Dendritic cell treated with granulocyte-macrophage colony-stimulating factor and Interleukin-4, amounts not matched to agents 40 ng/mL and 50 ng/mL, for 4 days (primary cell): ENCODE measurements around the gene VANGL1.

Source experiments
- H3K27ac Mint-ChIP-seq: one replicate; pipeline ENCODE4 v1.8.0; 2022; ENCODE audit warnings: mild to moderate bottlenecking, mixed read lengths
- H3K27me3 Mint-ChIP-seq: one replicate; pipeline ENCODE4 v1.8.0; 2022; ENCODE audit warnings: mild to moderate bottlenecking, mixed read lengths
- H3K36me3 Mint-ChIP-seq: one replicate; pipeline ENCODE4 v1.8.0; 2022; ENCODE audit warnings: low read depth, mixed read lengths
- H3K4me1 Mint-ChIP-seq: one replicate; pipeline ENCODE4 v1.8.0; 2022; ENCODE audit warnings: low read depth, mixed read lengths
- H3K4me3 Mint-ChIP-seq: one replicate; pipeline ENCODE4 v1.8.0; 2022; ENCODE audit warnings: mild to moderate bottlenecking, moderate library complexity, mixed read lengths
- H3K9me3 Mint-ChIP-seq: one replicate; pipeline ENCODE4 v1.8.0; 2022; ENCODE audit warnings: mixed read lengths
- intact Hi-C: fragments of 100-400 bp; cut with micrococcal nuclease; formaldehyde crosslinking; loops from one replicate; pipeline ENCODE4 v1.15.0; 2022

VANGL1 gene

DNA sequence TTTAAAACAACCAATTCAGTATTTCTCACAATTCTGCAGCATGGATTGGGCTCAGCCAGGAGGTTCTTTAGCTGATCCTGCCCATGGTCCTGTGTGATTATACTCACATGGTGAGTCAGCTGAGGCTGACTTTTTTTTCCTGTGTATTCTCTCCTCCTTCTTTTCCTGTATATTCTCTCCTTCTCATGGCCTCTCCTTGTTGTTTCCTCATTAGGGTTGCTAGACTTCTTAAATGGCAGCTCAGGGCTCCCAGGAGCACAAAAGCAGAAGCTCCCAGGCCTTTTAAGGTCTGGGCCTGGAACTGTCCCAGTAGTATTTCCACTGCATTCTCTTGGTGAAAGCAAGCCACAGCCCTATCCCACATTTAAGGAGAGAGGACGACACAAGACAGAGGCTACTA, 26.8 kb downstream of the VANGL1 start:
- Mint-ChIP-seq H3K9me3 (peaks cover 9% of the 10 kb centered on the region), H3K36me3 (peaks cover 12% of the 10 kb centered on the region), H3K4me1 (no peaks in the 10 kb centered on the region), H3K27ac (no peak overlapping the region), H3K4me3 (no peak overlapping the region), H3K27me3 (no peaks in the 10 kb centered on the region)
- intact Hi-C loops = no loop called here

DNA sequence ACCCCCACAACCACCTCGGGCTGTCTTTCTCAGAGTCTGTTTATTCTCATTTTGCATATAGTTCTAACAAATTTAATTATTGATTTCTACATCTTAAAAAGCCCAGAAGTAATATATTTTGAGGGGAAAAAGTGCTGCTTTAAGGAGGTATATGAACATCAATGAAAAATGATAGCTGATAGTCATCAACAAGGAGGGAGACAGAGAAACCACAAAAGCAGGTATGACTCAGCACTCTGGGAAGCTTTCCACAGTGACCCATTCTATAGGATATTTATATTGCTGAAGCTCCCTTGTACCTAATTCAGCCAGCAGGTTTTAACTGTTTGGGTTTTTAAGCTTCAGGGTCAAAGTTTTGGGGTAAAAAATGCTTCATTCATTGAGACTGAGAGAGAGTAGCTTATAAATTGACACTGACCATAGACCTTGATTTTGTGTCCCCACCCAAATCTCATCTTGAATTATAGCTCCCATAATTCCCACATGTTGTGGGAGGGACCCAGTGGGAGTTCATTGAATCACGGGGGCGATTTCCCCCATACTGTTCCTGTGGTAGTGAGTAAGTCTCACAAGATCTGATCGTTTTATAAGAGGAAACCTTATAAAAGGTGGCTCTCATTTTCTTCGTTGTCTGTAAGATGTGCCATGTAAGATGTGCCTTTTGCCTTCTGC, 27.4 kb downstream of the VANGL1 start:
- intact Hi-C loops = no loop called here
- no peak overlapping the region for H3K4me3 Mint-ChIP-seq

DNA sequence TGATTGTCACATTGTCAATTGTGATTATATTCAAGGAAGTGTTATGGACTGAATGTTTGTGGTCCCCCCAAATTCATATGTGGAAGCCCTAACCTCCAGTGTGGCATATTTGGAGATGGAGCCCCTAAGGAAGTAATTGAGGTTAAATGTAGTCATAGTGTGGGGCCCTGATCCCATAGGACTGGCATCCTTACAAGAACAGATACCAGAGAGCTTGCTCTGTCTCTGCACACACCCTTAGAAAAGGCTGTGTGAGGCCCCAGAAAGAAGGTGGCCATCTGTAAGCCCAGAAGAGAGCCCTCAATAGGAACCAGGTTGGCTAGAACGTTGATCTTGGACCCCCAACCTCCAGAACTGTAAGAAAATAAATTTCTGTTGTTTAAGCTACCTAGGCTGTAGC, 28.1 kb downstream of the VANGL1 start:
- Mint-ChIP-seq H3K4me1 (no peaks in the 10 kb centered on the region), H3K36me3 (no peaks in the 10 kb centered on the region), H3K9me3 (peaks cover 9% of the 10 kb centered on the region), H3K27ac (no peak overlapping the region), H3K27me3 (no peaks in the 10 kb centered on the region), H3K4me3 (no peak overlapping the region)
- intact Hi-C loops = no loop called here

More for the DNA sequence above, 27.4 kb downstream of the VANGL1 start:
- Mint-ChIP-seq H3K4me1 (no peaks in the 10 kb centered on the region), H3K9me3 (peaks cover 9% of the 10 kb centered on the region), H3K27ac (no peak overlapping the region), H3K27me3 (no peaks in the 10 kb centered on the region), H3K36me3 (peaks cover 6% of the 10 kb centered on the region)

DNA sequence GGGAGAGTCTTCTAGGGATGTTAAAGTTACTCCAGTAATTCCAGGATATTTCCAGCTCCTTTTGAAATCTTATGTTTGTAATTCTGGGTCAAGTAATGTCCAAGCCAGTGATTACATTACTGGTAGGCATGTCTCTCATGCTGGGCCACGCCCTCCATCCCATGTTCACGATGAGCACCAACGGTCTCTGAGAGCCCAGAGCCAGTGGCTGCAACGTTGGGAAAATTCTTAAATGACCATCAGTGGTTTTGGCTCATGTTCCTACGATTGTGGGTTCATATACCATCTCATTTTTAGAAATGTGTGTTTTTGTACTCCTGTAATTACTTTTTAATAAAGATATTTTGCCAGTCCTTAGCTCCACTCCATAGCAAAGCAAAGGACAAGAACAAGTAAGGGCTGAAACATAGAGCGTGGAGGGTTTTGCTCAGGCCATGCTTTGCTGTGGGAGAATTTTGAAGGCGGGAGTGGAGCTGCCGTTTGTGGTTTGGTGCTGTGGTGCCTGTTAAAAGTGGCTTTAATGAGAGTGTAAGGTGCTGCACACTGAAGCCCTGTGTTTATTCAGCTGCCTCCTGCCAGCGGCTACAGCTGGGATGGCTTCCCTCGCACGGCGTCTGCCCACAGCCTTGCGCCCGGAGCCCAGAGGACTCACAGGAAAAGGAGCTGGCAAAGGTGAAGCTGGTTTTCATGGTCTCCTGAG, 28.9 kb downstream of the VANGL1 start:
- Mint-ChIP-seq H3K27ac (no peak overlapping the region), H3K4me3 (no peak overlapping the region), H3K4me1 (no peaks in the 10 kb centered on the region), H3K27me3 (no peaks in the 10 kb centered on the region), H3K9me3 (peaks cover 9% of the 10 kb centered on the region), H3K36me3 (no peaks in the 10 kb centered on the region)
- intact Hi-C loops = no loop called here

DNA sequence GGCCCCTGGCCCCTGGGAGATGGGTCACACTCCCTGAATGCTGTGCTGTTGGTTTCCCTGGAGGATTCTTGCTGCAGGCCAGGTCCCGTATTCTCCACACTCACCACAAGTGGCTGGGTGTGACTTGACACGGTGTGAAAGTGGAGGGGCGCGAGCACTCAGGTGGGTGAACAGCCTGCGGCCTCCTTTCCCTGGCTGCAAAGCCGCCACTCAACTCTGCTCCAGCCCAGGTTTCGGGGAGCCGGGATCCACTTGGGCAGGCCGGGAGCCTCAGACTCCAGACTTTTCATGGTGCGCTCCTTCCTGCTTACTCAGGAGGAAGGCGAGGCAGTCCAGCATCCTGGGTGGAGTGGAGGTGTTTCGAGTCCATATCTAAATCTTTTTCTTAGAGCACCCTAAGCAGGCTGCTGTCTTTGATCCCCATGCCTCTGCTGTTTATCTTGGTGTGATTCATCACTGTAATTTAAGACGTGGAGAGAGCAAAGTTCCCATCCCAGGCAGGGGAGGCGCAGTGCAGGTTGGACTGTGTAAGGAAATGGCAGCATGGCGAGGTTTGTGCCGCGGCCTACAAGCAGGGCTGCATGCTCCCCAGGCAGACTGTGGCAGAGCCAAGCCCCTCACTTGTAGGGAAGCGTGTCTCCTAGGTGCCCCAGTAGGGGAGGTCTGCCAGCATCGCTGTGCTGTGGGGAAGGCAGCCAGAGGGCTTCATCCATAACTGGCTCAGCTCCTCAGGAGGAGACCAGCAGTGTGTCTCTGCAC, 29.6 kb downstream of the VANGL1 start:
- no peaks in the 10 kb centered on the region for H3K27me3 Mint-ChIP-seq
- H3K9me3 Mint-ChIP-seq = peaks cover 9% of the 10 kb centered on the region
- intact Hi-C loops = no loop called here
- no peak overlapping the region for H3K4me3 Mint-ChIP-seq
- no peaks in the 10 kb centered on the region for H3K4me1 Mint-ChIP-seq
- H3K36me3 Mint-ChIP-seq = no peaks in the 10 kb centered on the region
- no peak overlapping the region for H3K27ac Mint-ChIP-seq

DNA sequence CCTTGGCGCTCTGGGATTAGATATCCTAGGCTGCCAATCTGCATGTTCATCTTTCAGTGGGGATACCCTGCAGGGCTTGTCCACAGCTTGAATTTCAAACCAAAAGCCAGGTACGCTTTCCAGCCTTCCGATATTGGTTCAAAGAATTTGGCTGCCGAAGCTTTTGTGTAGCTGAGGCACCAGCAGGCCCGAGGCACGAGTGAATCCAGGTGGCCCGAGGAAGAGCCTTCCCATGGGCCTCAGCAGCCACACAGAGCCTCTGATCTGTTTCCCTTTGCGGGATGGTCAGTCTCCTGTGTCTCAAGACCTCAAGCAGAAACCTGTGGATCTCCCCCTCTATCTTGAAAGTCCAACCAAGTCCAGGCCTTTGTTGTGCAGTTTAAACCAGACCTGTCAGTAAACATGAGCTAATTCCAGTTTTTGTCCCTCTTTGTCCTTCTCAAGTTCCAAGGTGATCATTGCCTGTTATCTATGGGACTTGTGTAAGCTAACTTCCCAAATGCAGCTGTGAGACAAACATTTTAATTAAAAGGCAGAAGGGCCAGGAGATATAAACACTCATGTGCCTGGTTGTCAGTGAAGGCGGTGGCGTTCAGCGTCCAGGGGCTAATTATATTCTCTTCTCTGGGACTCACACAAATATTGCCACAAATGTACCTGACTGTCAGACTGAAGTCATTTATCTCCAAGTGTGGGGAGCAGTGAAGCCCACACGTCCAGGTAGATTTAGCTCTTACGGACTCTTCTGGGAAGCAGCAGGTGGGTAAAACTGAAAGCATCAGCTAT, 30.6 kb downstream of the VANGL1 start:
- no peaks in the 10 kb centered on the region for H3K36me3 Mint-ChIP-seq
- no peak overlapping the region for H3K27ac Mint-ChIP-seq
- intact Hi-C loops = no loop called here
- no peaks in the 10 kb centered on the region for H3K4me1 Mint-ChIP-seq
- no peak overlapping the region for H3K4me3 Mint-ChIP-seq
- peaks cover 9% of the 10 kb centered on the region for H3K9me3 Mint-ChIP-seq
- no peaks in the 10 kb centered on the region for H3K27me3 Mint-ChIP-seq

DNA sequence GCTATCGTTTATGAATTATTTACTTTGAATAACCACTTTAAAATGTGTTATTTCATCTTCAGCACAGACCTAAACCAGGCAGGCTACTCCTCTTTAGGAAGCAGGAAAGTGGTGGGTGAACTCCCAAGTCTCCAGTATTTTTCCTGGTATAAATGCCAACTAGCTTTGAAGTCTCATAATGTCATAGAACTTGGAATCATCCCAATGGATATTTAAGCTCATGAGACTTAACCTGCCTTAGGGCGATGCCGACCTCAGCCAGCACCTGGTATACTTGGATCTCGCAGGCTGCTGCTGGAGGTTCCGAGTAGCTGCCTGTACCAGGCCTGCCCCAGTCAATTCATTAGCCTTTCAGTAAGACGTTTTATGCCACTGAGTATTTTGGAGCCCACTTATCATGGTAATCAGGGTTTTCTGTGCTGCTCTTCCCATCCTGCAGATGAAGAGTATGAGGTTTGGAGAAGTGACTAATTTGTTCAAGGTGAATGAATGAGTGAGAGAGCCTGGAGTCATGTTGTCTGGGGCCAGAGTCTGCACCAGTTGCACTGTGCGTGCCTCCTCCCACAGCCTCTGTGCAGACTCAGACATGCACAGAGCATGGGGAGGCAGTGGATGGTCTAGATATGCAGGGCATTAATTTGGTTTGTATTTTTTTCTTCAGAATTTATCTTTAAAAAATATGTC, 34.9 kb downstream of the VANGL1 start:
- no peak overlapping the region for H3K27ac Mint-ChIP-seq
- H3K27me3 Mint-ChIP-seq = no peaks in the 10 kb centered on the region
- H3K36me3 Mint-ChIP-seq = no peaks in the 10 kb centered on the region
- intact Hi-C loops = no loop called here
- no peaks in the 10 kb centered on the region for H3K9me3 Mint-ChIP-seq
- no peaks in the 10 kb centered on the region for H3K4me1 Mint-ChIP-seq
- no peak overlapping the region for H3K4me3 Mint-ChIP-seq

DNA sequence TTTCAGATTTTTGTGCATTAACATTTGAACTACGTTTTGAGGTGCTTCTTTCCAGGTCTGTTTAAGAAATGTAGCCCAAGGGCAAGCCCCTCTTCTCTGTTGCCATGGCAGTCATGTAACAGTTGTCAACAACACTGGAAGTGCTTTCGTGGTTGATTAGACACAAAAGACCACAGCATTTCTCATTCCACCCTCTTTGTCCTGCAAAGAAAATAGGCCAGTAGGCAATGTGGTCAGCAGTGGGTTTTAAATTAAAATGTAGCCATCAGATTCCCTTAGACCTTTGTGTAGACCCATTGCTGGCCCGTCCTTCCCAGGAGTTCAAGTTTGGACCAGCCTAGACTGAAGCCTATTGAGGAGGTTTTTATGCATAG, 35.4 kb downstream of the VANGL1 start:
- intact Hi-C loops = no loop called here
- Mint-ChIP-seq H3K27ac (no peak overlapping the region), H3K36me3 (no peaks in the 10 kb centered on the region), H3K4me1 (no peaks in the 10 kb centered on the region), H3K27me3 (no peaks in the 10 kb centered on the region), H3K9me3 (no peaks in the 10 kb centered on the region), H3K4me3 (no peak overlapping the region)

DNA sequence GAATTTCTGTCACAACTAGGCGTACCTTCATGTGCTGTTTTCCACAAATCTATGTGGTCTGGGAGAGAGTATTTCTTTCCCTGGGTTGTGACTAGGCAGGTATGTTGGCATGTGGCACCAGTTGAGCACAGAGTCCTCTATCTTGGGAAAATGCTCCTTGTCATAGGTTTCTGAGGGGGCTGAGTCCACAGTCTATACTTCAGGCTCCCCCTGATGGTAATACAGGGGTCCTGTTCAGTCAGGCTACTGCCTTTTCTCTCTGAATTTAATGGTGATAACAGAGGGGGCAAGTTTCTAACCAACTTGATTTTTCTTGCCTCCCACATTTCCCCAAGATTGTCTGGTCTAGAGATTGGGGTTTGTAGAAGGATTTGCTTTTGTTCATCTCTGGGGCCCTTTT, 35.8 kb downstream of the VANGL1 start:
- Mint-ChIP-seq H3K27ac (no peak overlapping the region), H3K4me1 (no peaks in the 10 kb centered on the region), H3K9me3 (no peaks in the 10 kb centered on the region), H3K4me3 (no peak overlapping the region), H3K36me3 (no peaks in the 10 kb centered on the region), H3K27me3 (no peaks in the 10 kb centered on the region)
- intact Hi-C loops = no loop called here

DNA sequence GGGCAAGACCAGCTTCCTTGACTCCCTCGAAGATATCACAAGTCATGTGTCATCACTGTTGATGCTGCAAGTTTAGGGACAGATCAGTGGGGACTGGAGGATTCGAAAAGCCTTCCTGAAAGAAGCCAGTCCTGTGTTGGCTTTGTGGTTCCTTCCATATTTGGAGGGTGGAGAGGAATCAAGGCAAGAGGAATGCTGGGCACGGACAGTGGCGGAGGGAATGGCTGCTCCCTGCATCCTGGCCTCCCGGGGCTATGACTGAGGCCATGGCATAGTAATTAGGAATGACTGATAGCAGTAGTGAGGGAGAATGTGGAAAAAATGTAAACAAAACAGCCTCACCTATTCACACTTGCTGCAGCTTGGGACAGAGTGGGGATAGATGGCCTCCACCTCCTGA, 36.4 kb downstream of the VANGL1 start:
- intact Hi-C loops = no loop called here
- H3K4me1 Mint-ChIP-seq = no peaks in the 10 kb centered on the region
- no peaks in the 10 kb centered on the region for H3K27me3 Mint-ChIP-seq
- no peaks in the 10 kb centered on the region for H3K9me3 Mint-ChIP-seq
- H3K4me3 Mint-ChIP-seq = no peak overlapping the region
- no peak overlapping the region for H3K27ac Mint-ChIP-seq
- H3K36me3 Mint-ChIP-seq = no peaks in the 10 kb centered on the region

DNA sequence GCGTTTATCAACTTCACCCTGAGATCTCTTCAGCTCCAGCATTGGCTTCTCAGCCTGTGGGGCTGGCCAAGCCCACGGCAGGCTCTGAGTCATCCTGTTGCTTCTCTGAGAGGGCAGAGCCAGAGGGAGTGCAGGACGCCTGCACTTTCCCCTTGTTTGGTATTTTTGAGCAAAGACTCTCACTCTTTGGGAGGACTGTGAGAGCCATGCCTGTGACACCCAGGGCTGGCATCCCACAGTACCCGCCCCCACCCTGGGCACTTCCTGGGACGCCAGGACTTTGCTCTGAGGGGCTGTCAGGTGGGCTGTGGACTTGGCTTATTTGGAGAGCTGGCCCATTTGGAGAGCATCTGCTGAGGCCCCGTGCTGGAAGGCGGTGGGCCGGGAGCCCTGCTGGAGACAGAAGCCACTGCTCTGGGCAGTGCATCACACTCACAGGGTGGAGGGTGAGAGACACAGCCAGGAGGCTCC, 37.4 kb downstream of the VANGL1 start:
- intact Hi-C loops = no loop called here
- H3K4me3 Mint-ChIP-seq = no peak overlapping the region
- no peak overlapping the region for H3K27ac Mint-ChIP-seq
- no peaks in the 10 kb centered on the region for H3K4me1 Mint-ChIP-seq
- no peaks in the 10 kb centered on the region for H3K9me3 Mint-ChIP-seq
- H3K36me3 Mint-ChIP-seq = no peaks in the 10 kb centered on the region
- no peaks in the 10 kb centered on the region for H3K27me3 Mint-ChIP-seq

DNA sequence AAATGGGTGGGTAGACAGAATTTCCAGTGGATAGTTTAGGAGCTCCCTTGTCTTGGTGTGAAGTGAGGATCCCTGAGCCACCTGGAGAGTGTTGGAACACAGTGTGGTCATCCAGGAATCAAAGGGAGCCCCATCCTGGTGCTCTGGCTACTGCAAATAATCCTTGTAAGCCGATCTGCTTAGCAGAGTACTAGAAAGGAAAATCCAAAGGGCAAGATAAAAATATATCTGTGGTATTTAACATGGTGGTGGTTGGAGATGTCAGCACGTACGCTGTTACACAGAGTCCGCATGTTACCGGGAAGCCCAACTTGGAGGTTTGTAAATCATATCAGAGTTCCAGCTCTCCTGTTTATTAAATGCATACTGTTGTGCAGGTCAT, 39.0 kb downstream of the VANGL1 start:
- no peaks in the 10 kb centered on the region for H3K27me3 Mint-ChIP-seq
- H3K36me3 Mint-ChIP-seq = no peaks in the 10 kb centered on the region
- no peak overlapping the region for H3K4me3 Mint-ChIP-seq
- H3K4me1 Mint-ChIP-seq = no peaks in the 10 kb centered on the region
- intact Hi-C loops = no loop called here
- no peak overlapping the region for H3K27ac Mint-ChIP-seq
- no peaks in the 10 kb centered on the region for H3K9me3 Mint-ChIP-seq

DNA sequence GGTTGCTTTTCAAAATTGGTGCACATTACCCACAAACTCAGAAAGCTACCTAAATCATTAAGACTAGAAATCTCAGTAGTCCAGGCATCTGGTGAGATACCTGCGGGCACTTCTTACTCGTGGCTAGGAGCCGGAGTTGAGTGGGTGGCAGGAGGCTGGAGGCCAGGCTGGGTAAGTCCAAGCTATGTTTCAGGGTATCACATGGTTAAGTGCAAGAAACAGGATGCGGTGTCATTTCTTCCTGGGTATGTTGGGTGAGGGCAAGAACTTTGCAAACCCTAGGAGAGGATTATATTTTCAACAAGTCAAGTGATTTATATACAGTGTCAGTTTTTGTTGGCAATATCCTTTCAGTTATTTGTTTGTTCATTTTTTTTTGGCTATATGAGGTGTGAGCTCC, 41.0 kb downstream of the VANGL1 start:
- Mint-ChIP-seq H3K9me3 (no peaks in the 10 kb centered on the region), H3K27ac (no peak overlapping the region), H3K27me3 (no peaks in the 10 kb centered on the region), H3K4me1 (no peaks in the 10 kb centered on the region), H3K4me3 (no peak overlapping the region), H3K36me3 (no peaks in the 10 kb centered on the region)
- intact Hi-C loops = no loop called here
